CMK (cell line): ENCODE results near the gene AKT1S1.
"Not testable (repeated sequence)": the region's sequence is repeated elsewhere in the genome, so short reads cannot be mapped to it uniquely, and the experiment has no call there.

Experiments
- DNase-seq: peaks from one replicate; pipeline ENCODE4 v3.0.0-alpha.2; 2010; ENCODE audit warnings: low read depth

Gene AKT1S1

GRCh38 chr19:49877020-49877878 is at the start of gene AKT1S1, which contains the start of gene TBC1D17:
Gene AKT1S1, minus strand, starts transcription at chr19:49877355. Its CDS starts 4,060 bp downstream, at chr19:49873295.
Gene TBC1D17, plus strand, starts transcription at chr19:49877702. Its CDS starts 22 bp downstream, at chr19:49877724.
- DNase-seq: peak; percentile 100

- DNase-seq: no peak
These were observed 49.4 kb upstream of the AKT1S1 start for GRCh38 chr19:49926515-49926914.

GRCh38 chr19:49925486-49925885 is 48.3 kb upstream of the AKT1S1 start:
- DNase-seq: no peak

- DNase-seq: not testable (repeated sequence)
These were observed 47.7 kb upstream of the AKT1S1 start for GRCh38 chr19:49924881-49925210.

- DNase-seq: no peak
These were observed 47.1 kb upstream of the AKT1S1 start for GRCh38 chr19:49924004-49924880.

- no peak for DNase-seq
These were observed 46.2 kb upstream of the AKT1S1 start for GRCh38 chr19:49923055-49924003.

GRCh38 chr19:49921871-49922795 is 45.0 kb upstream of the AKT1S1 start:
- no peak for DNase-seq

GRCh38 chr19:49920624-49921363 is 43.6 kb upstream of the AKT1S1 start:
- DNase-seq: no peak

- no peak for DNase-seq
These were observed 40.9 kb upstream of the AKT1S1 start for GRCh38 chr19:49918089-49918488.

GRCh38 chr19:49916839-49917733 is 39.9 kb upstream of the AKT1S1 start:
- no peak for DNase-seq

- no peak for DNase-seq
These were observed 38.1 kb upstream of the AKT1S1 start for GRCh38 chr19:49915271-49915670.

- DNase-seq: no peak
These were observed 36.6 kb upstream of the AKT1S1 start for GRCh38 chr19:49913720-49914119.

- no peak for DNase-seq
These were observed 36.0 kb upstream of the AKT1S1 start for GRCh38 chr19:49912965-49913685.

- DNase-seq: peak; percentile 62
These were observed 34.4 kb upstream of the AKT1S1 start for GRCh38 chr19:49911381-49912145.

- no peak for DNase-seq
These were observed 33.0 kb upstream of the AKT1S1 start for GRCh38 chr19:49910179-49910578.

GRCh38 chr19:49908480-49909420 is 31.6 kb upstream of the AKT1S1 start:
- DNase-seq: no peak
